GM12875 (cell line): ENCODE data around the gene MLLT6.

Experiments used
- H3K4me3 ChIP-seq: one replicate; pipeline ENCODE4 v1.5.1; 2011; ENCODE audit warnings: low read depth, low read length, control low read depth
- CTCF ChIP-seq: IDR thresholded peaks from 2 replicates; pipeline ENCODE4 v1.5.1; 2011; ENCODE audit warnings: low read depth, mild to moderate bottlenecking, control low read depth, inconsistent platforms, low read length, moderate library complexity, borderline replicate concordance; ENCODE audit not compliant: insufficient read depth

Gene MLLT6

GRCh38 chr17:38710985-38711384, 5.9 kb downstream of the MLLT6 start:
- no peak for TF ChIP-seq CTCF

GRCh38 chr17:38711792-38712571, 6.9 kb downstream of the MLLT6 start:
- H3K4me3 ChIP-seq: no peak overlapping the region
- no peak for TF ChIP-seq CTCF

More at GRCh38 chr17:38710985-38711384, 5.9 kb downstream of the MLLT6 start:
- H3K4me3 ChIP-seq: no peak overlapping the region

DNA sequence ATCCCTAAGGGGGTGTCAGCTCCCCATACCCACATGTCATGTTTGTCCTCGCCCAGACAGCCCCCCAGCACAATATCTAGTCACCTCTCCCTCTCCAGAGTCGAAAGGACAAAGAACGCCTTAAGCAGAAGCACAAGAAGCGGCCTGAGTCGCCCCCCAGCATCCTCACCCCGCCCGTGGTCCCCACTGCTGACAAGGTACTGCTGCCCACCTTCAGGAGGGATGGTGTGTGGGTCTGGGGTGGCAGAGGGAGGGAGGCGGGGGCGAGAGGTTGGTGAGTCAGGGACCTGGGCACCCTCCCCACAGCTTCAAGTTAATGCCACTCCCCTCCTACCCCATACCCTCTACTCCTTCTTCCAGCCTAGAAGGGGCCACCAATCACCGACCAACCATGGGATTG, 7.5 kb downstream of the MLLT6 start:
- no peak for TF ChIP-seq CTCF
- no peak overlapping the region for H3K4me3 ChIP-seq

GRCh38 chr17:38713456-38714075, 8.5 kb downstream of the MLLT6 start:
- TF ChIP-seq CTCF: no peak
- no peak overlapping the region for H3K4me3 ChIP-seq

- H3K4me3 ChIP-seq: no peak overlapping the region
- TF ChIP-seq CTCF: no peak
Measured at GRCh38 chr17:38715216-38715943, 10.3 kb downstream of the MLLT6 start.

DNA sequence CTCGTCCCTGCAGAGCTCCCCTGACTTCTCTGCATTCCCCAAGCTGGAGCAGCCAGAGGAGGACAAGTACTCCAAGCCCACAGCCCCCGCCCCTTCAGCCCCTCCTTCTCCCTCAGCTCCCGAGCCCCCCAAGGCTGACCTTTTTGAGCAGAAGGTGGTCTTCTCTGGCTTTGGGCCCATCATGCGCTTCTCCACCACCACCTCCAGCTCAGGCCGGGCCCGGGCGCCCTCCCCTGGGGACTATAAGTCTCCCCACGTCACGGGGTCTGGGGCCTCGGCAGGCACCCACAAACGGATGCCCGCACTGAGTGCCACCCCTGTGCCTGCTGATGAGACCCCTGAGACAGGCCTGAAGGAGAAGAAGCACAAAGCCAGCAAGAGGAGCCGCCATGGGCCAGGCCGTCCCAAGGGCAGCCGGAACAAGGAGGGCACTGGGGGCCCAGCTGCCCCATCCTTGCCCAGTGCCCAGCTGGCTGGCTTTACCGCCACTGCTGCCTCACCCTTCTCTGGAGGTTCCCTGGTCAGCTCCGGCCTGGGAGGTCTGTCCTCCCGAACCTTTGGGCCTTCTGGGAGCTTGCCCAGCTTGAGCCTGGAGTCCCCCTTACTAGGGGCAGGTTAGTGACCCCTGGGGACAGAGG, 11.4 kb downstream of the MLLT6 start:
- no peak for TF ChIP-seq CTCF
- no peak overlapping the region for H3K4me3 ChIP-seq
